Effector memory CD4-positive, alpha-beta T cell (primary cell): ENCODE results near the gene CFAP46.
A peak's percentile ranks its signal among the peaks of the same experiment; 100 is the strongest.

Experiments
- DNase-seq, 3 donors: peaks; one replicate each; pipeline ENCODE4 v3.0.0-alpha.2; 2020
- H3K27ac ChIP-seq: 2 replicates; pipeline ENCODE4 v1.7.0; 2013; ENCODE audit warnings: mild to moderate bottlenecking, low read length, moderate library complexity; ENCODE audit not compliant: insufficient read depth, poor library complexity, severe bottlenecking
- H3K27me3 ChIP-seq: replicated peaks from 2 replicates; pipeline ENCODE4 v1.7.0; 2013; ENCODE audit warnings: mild to moderate bottlenecking, low read length; ENCODE audit not compliant: insufficient read depth, control insufficient read depth, poor library complexity, severe bottlenecking
- H3K36me3 ChIP-seq: 2 replicates; pipeline ENCODE4 v1.7.0; 2013; ENCODE audit warnings: mild to moderate bottlenecking, low read length, moderate library complexity; ENCODE audit not compliant: control insufficient read depth, insufficient read depth
- H3K4me1 ChIP-seq: 2 replicates; pipeline ENCODE4 v1.7.0; 2013; ENCODE audit warnings: low read length, mild to moderate bottlenecking; ENCODE audit not compliant: control insufficient read depth, insufficient read depth, poor library complexity, severe bottlenecking
- H3K4me3 ChIP-seq: 2 replicates; pipeline ENCODE4 v1.7.0; 2013; ENCODE audit warnings: low read length, low read depth, mild to moderate bottlenecking; ENCODE audit not compliant: insufficient read depth, poor library complexity, severe bottlenecking
- H3K9me3 ChIP-seq: 2 replicates; pipeline ENCODE4 v1.7.0; 2013; ENCODE audit warnings: mild to moderate bottlenecking, low read length, moderate library complexity; ENCODE audit not compliant: control insufficient read depth
- total RNA-seq, 3 donors: gene quantifications; one replicate each; lab custom pipeline; 2026; lab: John Stamatoyannopoulos, UW

CFAP46 gene
- 0 to 0.09 (median 0) reads per million in 3 donors for total RNA-seq

GRCh38 chr10:132942101-132943057 is at the start of gene CFAP46:
CFAP46 (minus strand) TSS chr10:132942570; CDS start chr10:132942484, 86 bp downstream.
- Histone ChIP-seq H3K36me3 (no peaks in the 10 kb centered on the region), H3K4me1 (peaks cover 8% of the 10 kb centered on the region), H3K27me3 (peaks cover 20% of the 10 kb centered on the region), H3K9me3 (no peaks in the 10 kb centered on the region), H3K4me3 (peak within 1 kb of the TSS; percentile 8), H3K27ac (no peak within 1 kb of the TSS)
- DNase-seq: no peak

DNA sequence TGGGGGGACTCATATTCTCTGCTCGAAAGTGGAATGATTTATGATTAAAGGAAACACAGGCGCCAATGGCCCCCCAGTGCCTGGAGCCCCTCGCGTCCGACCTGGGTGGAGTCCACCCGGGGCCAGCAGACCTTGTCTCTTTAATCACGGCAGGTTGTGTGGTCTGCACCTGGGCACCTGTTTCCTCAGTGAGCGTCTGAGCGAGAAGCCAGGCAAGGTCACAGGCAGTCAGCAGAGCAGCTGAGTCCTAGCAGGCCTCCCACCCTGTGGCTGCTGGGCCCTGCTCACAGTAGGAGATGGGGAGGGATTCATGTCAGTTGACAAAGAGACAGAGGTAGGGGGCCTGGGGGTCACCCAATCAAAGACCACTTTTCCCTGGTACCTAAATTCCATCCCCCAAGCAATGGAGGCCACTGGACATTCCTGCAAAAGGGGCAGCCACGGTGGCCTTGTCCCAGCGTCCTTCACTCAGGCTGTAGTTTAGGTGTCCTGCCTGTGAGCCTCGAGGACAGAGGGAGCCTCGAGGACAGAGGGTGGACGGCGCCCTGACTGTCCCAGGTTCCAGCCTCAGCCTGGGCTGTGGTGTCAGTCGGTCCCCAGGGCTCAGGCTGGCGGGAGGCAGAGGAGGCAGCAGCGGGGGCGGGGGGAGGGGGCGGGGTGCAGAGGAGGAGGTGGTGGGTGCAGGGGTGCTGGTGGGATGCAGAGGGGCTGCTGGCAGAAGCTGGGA is 49.5 kb upstream of the CFAP46 start:
- DNase-seq: no peak
- Histone ChIP-seq H3K9me3 (no peaks in the 10 kb centered on the region), H3K36me3 (no peaks in the 10 kb centered on the region), H3K27ac (no peak overlapping the region), H3K4me3 (no peak overlapping the region), H3K4me1 (no peaks in the 10 kb centered on the region), H3K27me3 (no peaks in the 10 kb centered on the region)

DNA sequence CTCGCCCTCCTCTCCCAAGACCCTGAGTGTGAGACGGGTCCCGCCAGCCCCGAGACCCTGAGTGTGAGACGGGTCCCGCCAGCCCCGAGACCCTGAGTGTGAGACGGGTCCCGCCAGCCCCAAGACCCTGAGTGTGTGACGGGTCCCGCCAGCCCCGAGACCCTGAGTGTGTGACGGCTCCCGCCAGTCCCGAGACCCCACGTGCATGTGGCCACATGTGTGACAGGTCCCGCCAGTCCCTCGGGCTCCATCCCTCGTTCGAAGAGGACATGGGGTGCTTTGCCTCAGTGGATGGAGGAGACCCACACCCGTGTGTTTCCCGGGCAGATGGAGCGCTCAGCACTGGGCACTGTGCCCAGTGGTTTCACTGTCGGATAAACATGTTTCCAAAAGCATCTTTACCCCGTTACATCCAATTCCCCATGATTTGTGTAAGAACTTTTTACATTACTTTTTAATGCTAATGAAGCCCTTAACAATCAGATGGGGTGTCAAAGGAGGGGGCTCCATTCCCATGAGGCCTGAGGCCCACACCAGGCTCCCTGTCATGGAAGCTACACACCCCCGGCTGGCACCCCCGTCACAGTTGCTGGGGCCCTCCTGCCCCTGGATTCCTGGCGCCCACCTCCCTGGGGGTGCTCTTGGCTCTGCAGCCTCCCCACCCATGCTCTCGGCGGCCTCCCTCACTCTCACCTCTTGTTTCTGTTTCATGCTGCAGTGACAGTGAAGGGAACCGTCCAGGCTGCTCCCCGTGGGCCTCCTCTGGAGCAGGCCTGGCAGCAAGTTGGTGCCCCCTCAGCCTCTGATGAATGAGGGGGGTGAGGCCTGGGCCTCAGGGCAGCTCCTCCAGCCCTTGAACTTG is 48.5 kb upstream of the CFAP46 start:
- Histone ChIP-seq H3K36me3 (no peaks in the 10 kb centered on the region), H3K4me1 (no peaks in the 10 kb centered on the region), H3K27ac (no peak overlapping the region), H3K9me3 (no peaks in the 10 kb centered on the region), H3K27me3 (no peaks in the 10 kb centered on the region), H3K4me3 (no peak overlapping the region)
- DNase-seq: no peak

DNA sequence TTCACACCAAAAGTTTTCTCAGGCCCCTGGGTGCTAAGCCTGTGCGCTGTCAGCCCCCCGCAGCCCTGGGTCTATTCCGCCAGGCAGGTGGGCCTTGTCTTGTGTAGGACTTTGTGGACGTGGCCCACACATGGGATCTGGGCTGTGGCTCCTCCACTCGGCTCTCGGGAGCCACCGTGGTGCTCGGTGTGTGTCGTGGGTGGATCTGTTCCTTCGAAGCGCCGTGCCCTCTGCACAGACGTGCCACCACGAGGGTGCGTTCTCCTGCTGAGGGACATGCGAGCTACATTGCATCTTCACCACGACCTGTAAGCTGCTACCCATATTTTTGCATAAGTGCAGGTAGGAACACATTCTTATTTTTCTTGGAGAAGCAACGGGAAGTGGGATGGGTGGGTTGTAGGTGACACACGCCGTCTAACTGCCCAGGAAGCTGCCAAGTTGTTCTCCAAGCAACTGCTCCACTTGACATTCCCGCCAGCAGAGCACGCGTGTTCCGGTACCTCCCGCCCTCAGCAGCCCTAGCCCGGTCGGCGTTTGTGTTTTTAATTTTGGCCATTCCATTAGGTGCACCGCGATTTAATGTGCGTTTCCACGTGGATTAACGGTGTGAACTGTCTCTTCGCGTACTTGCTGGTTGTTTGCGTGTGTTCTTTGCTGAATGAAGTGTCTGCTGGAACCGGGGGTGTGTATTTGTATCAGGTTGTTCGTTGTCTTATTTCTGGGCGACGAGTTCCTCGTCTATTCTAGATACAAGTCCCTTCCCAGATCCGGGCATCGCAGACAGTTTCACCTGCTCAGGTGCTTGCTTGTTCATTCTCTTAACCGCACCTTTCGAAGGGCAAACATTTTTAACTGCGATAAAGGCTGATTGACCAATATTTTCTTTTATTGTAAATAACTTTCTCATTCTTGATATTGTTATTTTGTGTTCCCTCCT is 47.4 kb upstream of the CFAP46 start:
- Histone ChIP-seq H3K27me3 (no peaks in the 10 kb centered on the region), H3K4me1 (no peaks in the 10 kb centered on the region), H3K27ac (no peak overlapping the region), H3K9me3 (no peaks in the 10 kb centered on the region), H3K4me3 (no peak overlapping the region), H3K36me3 (no peaks in the 10 kb centered on the region)
- DNase-seq: no peak

GRCh38 chr10:132988988-132989387 is 46.6 kb upstream of the CFAP46 start:
- no peaks in the 10 kb centered on the region for H3K9me3 ChIP-seq
- no peaks in the 10 kb centered on the region for H3K36me3 ChIP-seq
- H3K27me3 ChIP-seq: no peaks in the 10 kb centered on the region
- H3K27ac ChIP-seq: no peak overlapping the region
- DNase-seq: no peak
- H3K4me1 ChIP-seq: no peaks in the 10 kb centered on the region
- H3K4me3 ChIP-seq: no peak overlapping the region

GRCh38 chr10:132987671-132988571 is 45.6 kb upstream of the CFAP46 start:
- Histone ChIP-seq H3K27ac (no peak overlapping the region), H3K4me3 (no peak overlapping the region), H3K4me1 (no peaks in the 10 kb centered on the region), H3K36me3 (no peaks in the 10 kb centered on the region), H3K9me3 (no peaks in the 10 kb centered on the region), H3K27me3 (no peaks in the 10 kb centered on the region)
- no peak for DNase-seq

DNA sequence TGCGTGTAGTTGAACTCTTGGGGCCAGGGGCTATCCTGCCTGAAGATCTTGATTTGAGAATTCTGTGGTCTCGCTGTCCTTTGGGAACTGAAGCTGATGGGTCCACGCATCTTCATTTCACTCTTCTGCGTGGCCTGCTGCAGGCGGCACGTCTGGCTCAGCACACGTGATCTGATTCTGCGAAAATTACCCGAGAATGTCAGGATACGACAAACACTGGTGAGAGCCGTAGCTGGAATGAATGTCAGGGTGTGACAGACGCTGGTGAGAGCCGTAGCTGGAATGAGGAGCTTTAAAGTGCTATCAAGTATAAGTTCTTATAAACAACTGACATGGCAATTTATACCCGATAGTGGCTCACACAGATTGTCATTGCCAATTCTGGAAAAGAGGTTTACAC is 44.6 kb upstream of the CFAP46 start:
- Histone ChIP-seq H3K36me3 (no peaks in the 10 kb centered on the region), H3K4me1 (no peaks in the 10 kb centered on the region), H3K9me3 (no peaks in the 10 kb centered on the region), H3K4me3 (no peak overlapping the region), H3K27me3 (no peaks in the 10 kb centered on the region), H3K27ac (no peak overlapping the region)
- no peak for DNase-seq

- no peak overlapping the region for H3K4me3 ChIP-seq
- no peak overlapping the region for H3K27ac ChIP-seq
- no peak for DNase-seq
- H3K27me3 ChIP-seq: no peaks in the 10 kb centered on the region
- no peaks in the 10 kb centered on the region for H3K4me1 ChIP-seq
- H3K36me3 ChIP-seq: no peaks in the 10 kb centered on the region
- no peaks in the 10 kb centered on the region for H3K9me3 ChIP-seq
These were observed 44.2 kb upstream of the CFAP46 start for GRCh38 chr10:132986576-132986975.
